Prostate gland (tissue), 2 donors: ENCODE measurements around the gene HNF4A. TPM values are rescaled to one million over a fixed set of nuclear protein-coding genes. Genes with fewer than 3 reads are reported as not detected.

Experiments
- DNase-seq: peaks from one replicate; pipeline ENCODE4 v3.0.0-alpha.2; 2019; ENCODE audit warnings: low spot score
- H3K27ac ChIP-seq, 2 donors: fragments of 200-600 bp; sonication (generic); 2 replicates each; pipeline ENCODE4 v1.5.1; 2017 to 2019
- H3K27me3 ChIP-seq: fragments of 200-600 bp; sonication (generic); replicated peaks from 2 replicates; pipeline ENCODE4 v1.5.1; 2019; ENCODE audit not compliant: insufficient read depth
- H3K36me3 ChIP-seq, 2 donors: fragments of 200-600 bp; sonication (generic); 1 replicate in 1 of 2; 2 replicates in 1 of 2; pipeline versions ENCODE4 v1.5.1 to v1.8.1; 2017 to 2019
- H3K4me1 ChIP-seq: fragments of 200-600 bp; sonication (generic); replicated peaks from 2 replicates; pipeline ENCODE4 v1.5.1; 2019
- H3K4me3 ChIP-seq, 2 donors: fragments of 200-600 bp; sonication (generic); 2 replicates each; pipeline ENCODE4 v1.5.1; 2017 to 2019
- H3K9me3 ChIP-seq: fragments of 200-600 bp; sonication (generic); 2 replicates; pipeline ENCODE4 v1.5.1; 2017
- POLR2A ChIP-seq: fragments of 450-650 bp; IDR thresholded peaks from one replicate; pipeline ENCODE4 v1.6.1; 2016; ENCODE audit warnings: antibody characterized with exemption, mild to moderate bottlenecking
- POLR2AphosphoS5 ChIP-seq: sonication (generic); formaldehyde crosslinking; IDR thresholded peaks from one replicate; pipeline ENCODE4 v1.6.1; 2017; ENCODE audit warnings: antibody characterized with exemption
- WGBS: methylation state at CpG from one replicate; pipeline ENCODE4 v1.1.5; 2018; 5-methylcytosine and 5-hydroxymethylcytosine counted together
- intact Hi-C: fragments of 100-400 bp; cut with DNase I; formaldehyde crosslinking; loops from one replicate; pipeline ENCODE4 v1.14.2; 2022
- total RNA-seq, 2 donors: library from RNA; depleted of rRNA; stranded (reverse); fragments of >200 nt; gene quantifications; one replicate each; pipeline ENCODE4 v1.1.0, GENCODE V29; 2016
- TF ChIP-seq, protein P1 (sequence below), 4 experiments: fragments of 200-600 bp in 2 of 4; fragments of 450-650 bp in 2 of 4; sonication (generic) in 2 of 4; IDR thresholded peaks; 1 replicate in 3 of 4; 2 replicates in 1 of 4; pipeline ENCODE4 v1.5.1; 2016 to 2019; ENCODE audit warnings: antibody characterized with exemption in 4 of 4, mild to moderate bottlenecking in 2 of 4, moderate library complexity in 2 of 4

The HNF4A gene
- total RNA-seq, 2 donors from 2014 or later: not detected

DNA sequence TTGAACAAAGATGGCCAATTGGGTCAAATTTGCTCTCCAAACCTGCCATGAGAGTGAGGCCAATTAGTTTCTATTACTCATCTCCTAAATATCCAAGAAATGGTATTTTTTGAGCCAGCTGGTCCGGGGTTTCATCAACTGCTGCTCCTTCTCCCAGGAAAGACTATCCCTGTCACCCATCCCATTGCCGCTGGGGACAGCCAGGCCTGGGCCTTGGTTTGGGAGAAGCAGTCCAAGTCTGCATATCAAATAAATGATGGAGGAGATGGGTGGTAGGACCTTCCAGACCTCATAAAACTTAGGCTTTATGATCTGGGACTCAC lies 73.5 kb downstream of the HNF4A start:
- TF ChIP-seq POLR2A: no peak
- TF ChIP-seq, protein P1, sequence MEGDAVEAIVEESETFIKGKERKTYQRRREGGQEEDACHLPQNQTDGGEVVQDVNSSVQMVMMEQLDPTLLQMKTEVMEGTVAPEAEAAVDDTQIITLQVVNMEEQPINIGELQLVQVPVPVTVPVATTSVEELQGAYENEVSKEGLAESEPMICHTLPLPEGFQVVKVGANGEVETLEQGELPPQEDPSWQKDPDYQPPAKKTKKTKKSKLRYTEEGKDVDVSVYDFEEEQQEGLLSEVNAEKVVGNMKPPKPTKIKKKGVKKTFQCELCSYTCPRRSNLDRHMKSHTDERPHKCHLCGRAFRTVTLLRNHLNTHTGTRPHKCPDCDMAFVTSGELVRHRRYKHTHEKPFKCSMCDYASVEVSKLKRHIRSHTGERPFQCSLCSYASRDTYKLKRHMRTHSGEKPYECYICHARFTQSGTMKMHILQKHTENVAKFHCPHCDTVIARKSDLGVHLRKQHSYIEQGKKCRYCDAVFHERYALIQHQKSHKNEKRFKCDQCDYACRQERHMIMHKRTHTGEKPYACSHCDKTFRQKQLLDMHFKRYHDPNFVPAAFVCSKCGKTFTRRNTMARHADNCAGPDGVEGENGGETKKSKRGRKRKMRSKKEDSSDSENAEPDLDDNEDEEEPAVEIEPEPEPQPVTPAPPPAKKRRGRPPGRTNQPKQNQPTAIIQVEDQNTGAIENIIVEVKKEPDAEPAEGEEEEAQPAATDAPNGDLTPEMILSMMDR (IDR thresholded peaks at IDR 0.05): no peak
- TF ChIP-seq POLR2AphosphoS5: no peak
- Histone ChIP-seq H3K4me3 (no peak overlapping the region), H3K4me1 (no peaks in the 10 kb centered on the region), H3K9me3 (no peaks in the 10 kb centered on the region), H3K36me3 (no peaks in the 10 kb centered on the region), H3K27me3 (no peaks in the 10 kb centered on the region), H3K27ac (no peak overlapping the region)
- 83% methylated on average over 2 of the region's 2 CpGs for WGBS
- intact Hi-C loops: no loop called here
- no peak for DNase-seq

DNA sequence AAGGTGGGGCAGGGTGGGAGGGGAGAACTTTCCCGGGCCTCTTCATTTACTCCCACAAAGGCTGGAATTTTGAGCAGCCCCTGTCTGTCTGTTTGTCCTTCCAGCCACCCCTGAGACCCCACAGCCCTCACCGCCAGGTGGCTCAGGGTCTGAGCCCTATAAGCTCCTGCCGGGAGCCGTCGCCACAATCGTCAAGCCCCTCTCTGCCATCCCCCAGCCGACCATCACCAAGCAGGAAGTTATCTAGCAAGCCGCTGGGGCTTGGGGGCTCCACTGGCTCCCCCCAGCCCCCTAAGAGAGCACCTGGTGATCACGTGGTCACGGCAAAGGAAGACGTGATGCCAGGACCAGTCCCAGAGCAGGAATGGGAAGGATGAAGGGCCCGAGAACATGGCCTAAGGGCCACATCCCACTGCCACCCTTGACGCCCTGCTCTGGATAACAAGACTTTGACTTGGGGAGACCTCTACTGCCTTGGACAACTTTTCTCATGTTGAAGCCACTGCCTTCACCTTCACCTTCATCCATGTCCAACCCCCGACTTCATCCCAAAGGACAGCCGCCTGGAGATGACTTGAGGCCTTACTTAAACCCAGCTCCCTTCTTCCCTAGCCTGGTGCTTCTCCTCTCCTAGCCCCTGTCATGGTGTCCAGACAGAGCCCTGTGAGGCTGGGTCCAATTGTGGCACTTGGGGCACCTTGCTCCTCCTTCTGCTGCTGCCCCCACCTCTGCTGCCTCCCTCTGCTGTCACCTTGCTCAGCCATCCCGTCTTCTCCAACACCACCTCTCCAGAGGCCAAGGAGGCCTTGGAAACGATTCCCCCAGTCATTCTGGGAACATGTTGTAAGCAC lies 74.1 kb downstream of the HNF4A start:
- Histone ChIP-seq H3K36me3 (no peaks in the 10 kb centered on the region), H3K27me3 (no peaks in the 10 kb centered on the region), H3K9me3 (no peaks in the 10 kb centered on the region), H3K4me3 (no peak overlapping the region), H3K27ac (no peak overlapping the region), H3K4me1 (no peaks in the 10 kb centered on the region)
- TF ChIP-seq POLR2A (no peak), POLR2AphosphoS5 (no peak)
- TF ChIP-seq, protein P1 (IDR thresholded peaks at IDR 0.05): no peak
- WGBS: 90% methylated on average over 17 of the region's 17 CpGs
- no peak for DNase-seq
- intact Hi-C loops: no loop called here

DNA sequence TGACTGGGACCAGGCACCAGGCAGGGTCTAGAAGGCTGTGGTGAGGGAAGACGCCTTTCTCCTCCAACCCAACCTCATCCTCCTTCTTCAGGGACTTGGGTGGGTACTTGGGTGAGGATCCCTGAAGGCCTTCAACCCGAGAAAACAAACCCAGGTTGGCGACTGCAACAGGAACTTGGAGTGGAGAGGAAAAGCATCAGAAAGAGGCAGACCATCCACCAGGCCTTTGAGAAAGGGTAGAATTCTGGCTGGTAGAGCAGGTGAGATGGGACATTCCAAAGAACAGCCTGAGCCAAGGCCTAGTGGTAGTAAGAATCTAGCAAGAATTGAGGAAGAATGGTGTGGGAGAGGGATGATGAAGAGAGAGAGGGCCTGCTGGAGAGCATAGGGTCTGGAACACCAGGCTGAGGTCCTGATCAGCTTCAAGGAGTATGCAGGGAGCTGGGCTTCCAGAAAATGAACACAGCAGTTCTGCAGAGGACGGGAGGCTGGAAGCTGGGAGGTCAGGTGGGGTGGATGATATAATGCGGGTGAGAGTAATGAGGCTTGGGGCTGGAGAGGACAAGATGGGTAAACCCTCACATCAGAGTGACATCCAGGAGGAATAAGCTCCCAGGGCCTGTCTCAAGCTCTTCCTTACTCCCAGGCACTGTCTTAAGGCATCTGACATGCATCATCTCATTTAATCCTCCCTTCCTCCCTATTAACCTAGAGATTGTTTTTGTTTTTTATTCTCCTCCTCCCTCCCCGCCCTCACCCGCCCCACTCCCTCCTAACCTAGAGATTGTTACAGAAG lies 75.0 kb downstream of the HNF4A start:
- no peaks in the 10 kb centered on the region for H3K9me3 ChIP-seq
- DNase-seq: no peak
- H3K4me1 ChIP-seq: no peaks in the 10 kb centered on the region
- no peak for TF ChIP-seq POLR2A
- TF ChIP-seq, protein P1 (IDR thresholded peaks at IDR 0.05): no peak
- no peak for TF ChIP-seq POLR2AphosphoS5
- H3K27me3 ChIP-seq: no peaks in the 10 kb centered on the region
- 90% methylated on average over 7 of the region's 7 CpGs for WGBS
- H3K4me3 ChIP-seq: no peak overlapping the region
- H3K36me3 ChIP-seq: no peaks in the 10 kb centered on the region
- intact Hi-C loops: no loop called here
- H3K27ac ChIP-seq: no peak overlapping the region

DNA sequence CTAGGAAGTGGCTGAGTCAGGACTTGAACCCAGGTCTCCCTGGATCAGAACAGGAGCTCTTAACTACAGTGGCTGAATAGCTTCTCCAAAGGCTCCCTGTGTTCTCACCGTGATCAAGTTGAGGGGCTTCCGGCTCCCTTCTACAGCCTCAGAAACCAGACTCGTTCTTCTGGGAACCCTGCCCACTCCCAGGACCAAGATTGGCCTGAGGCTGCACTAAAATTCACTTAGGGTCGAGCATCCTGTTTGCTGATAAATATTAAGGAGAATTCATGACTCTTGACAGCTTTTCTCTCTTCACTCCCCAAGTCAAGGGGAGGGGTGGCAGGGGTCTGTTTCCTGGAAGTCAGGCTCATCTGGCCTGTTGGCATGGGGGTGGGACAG lies 75.6 kb downstream of the HNF4A start:
- no peaks in the 10 kb centered on the region for H3K27me3 ChIP-seq
- H3K4me1 ChIP-seq: no peaks in the 10 kb centered on the region
- intact Hi-C loops: no loop called here
- H3K4me3 ChIP-seq: no peak overlapping the region
- H3K9me3 ChIP-seq: no peaks in the 10 kb centered on the region
- WGBS: 21% methylated on average over 4 of the region's 4 CpGs
- H3K36me3 ChIP-seq: no peaks in the 10 kb centered on the region
- no peak for DNase-seq
- no peak overlapping the region for H3K27ac ChIP-seq
- TF ChIP-seq, protein P1 (IDR thresholded peaks at IDR 0.05): no peak
- TF ChIP-seq POLR2AphosphoS5 (no peak), POLR2A (no peak)
